GM12878 (cell line): ENCODE results near the gene AKAP7. TPM values are rescaled to one million over a fixed set of nuclear protein-coding genes. Genes with fewer than 3 reads are reported as not detected.

Experiments
- ATAC-seq: fragments of 200-7000 bp; cut with Tn5 transposase; 3 replicates; pipeline ENCODE4 v1.9.1; 2020; ENCODE audit warnings: mild to moderate bottlenecking, moderate library complexity
- BruUV-seq: library from RNA; stranded (reverse); fragments of 400-500 nt; replicated peaks from 2 replicates; lab custom pipeline; 2021; lab: Mats Ljungman, UMichigan
- CTCF ChIA-PET: fragments of 300-600 bp; sonication (Branson Sonifier 250); formaldehyde crosslinking; extraction: SDS; loops from one replicate; lab custom pipeline; 2021; ENCODE audit warnings: inconsistent platforms; lab: Yijun Ruan, JAX
- POLR2A ChIA-PET: fragments of 350-600 bp; formaldehyde crosslinking; extraction: SDS; loops from one replicate; lab custom pipeline; 2021; ENCODE audit warnings: inconsistent platforms; lab: Charles Lee
- RAD21 ChIA-PET: fragments of 300-600 bp; sonication (Branson Sonifier 250); formaldehyde crosslinking; loops from one replicate; lab custom pipeline; 2023; ENCODE audit warnings: antibody characterized with exemption; ENCODE audit not compliant: unreplicated experiment; lab: Charles Lee
- SMC1A ChIA-PET: fragments of 300-600 bp; sonication (Branson Sonifier 250); formaldehyde crosslinking; loops from one replicate; lab custom pipeline; 2023; ENCODE audit not compliant: unreplicated experiment, uncharacterized antibody; lab: Charles Lee
- DNase-seq: peaks from one replicate; pipeline ENCODE4 v3.0.0-alpha.2; 2011; ENCODE audit warnings: low read depth, low spot score
- FAIRE-seq: peaks from 3 replicates; lab custom pipeline; 2011; peaks lifted over from hg19 to GRCh38; lab: Jason Lieb, UNC
- H2AFZ ChIP-seq: 2 replicates; pipeline ENCODE4 v1.6.0; 2011; ENCODE audit warnings: low read depth, low read length, control low read depth; ENCODE audit not compliant: control insufficient read depth
- H3K27ac ChIP-seq: 2 replicates; pipeline ENCODE4 v1.5.1; 2011; ENCODE audit warnings: control low read depth; ENCODE audit not compliant: control insufficient read depth, insufficient read depth
- H3K27me3 ChIP-seq, 2 experiments: replicated peaks in 1 of 2; 2 replicates each; pipeline versions ENCODE4 v1.6.0 to v1.6.1; 2011; ENCODE audit warnings: low read length in 1 of 2; ENCODE audit not compliant: control insufficient read depth in 2 of 2, insufficient read depth in 2 of 2
- H3K36me3 ChIP-seq, 2 experiments: 2 replicates each; pipeline ENCODE4 v1.5.1; 2011; ENCODE audit warnings: low read length in 1 of 2; ENCODE audit not compliant: control insufficient read depth in 2 of 2, insufficient read depth in 2 of 2
- H3K4me1 ChIP-seq: 2 replicates; pipeline ENCODE4 v1.6.1; 2011; ENCODE audit warnings: mild to moderate bottlenecking, low read length, moderate library complexity, mixed read lengths; ENCODE audit not compliant: control insufficient read depth, insufficient read depth
- H3K4me2 ChIP-seq: 2 replicates; pipeline ENCODE4 v1.6.0; 2011; ENCODE audit warnings: control low read depth; ENCODE audit not compliant: control insufficient read depth, insufficient read depth
- H3K4me3 ChIP-seq: fragments of 200-600 bp; sonication (generic); 2 replicates; pipeline ENCODE4 v1.5.1; 2016
- H3K79me2 ChIP-seq: 2 replicates; pipeline ENCODE4 v1.6.0; 2011; ENCODE audit warnings: low read length; ENCODE audit not compliant: control insufficient read depth, insufficient read depth
- H3K9ac ChIP-seq: 2 replicates; pipeline ENCODE4 v1.8.0; 2011; ENCODE audit warnings: low read length, control low read depth, mixed read lengths; ENCODE audit not compliant: control insufficient read depth, insufficient read depth
- H3K9me3 ChIP-seq: replicated peaks from 3 replicates; pipeline ENCODE4 v1.5.1; 2011; ENCODE audit warnings: mild to moderate bottlenecking, low read length; ENCODE audit not compliant: control insufficient read depth, insufficient read depth
- H4K20me1 ChIP-seq: 2 replicates; pipeline ENCODE4 v1.6.0; 2011; ENCODE audit not compliant: control insufficient read depth, insufficient read depth
- GATAD2B ChIP-seq: fragments of 450-650 bp; conservative IDR thresholded peaks from 2 replicates; pipeline ENCODE4 v1.6.1; 2017; ENCODE audit warnings: low read depth, mild to moderate bottlenecking, moderate library complexity
- HDAC2 ChIP-seq: fragments of 200-600 bp; sonication (generic); IDR thresholded peaks from 2 replicates; pipeline ENCODE4 v1.6.1; 2017
- HSF1 ChIP-seq: fragments of 150-350 bp; IDR thresholded peaks from 2 replicates; pipeline ENCODE4 v1.6.1; 2014; ENCODE audit warnings: mild to moderate bottlenecking, low read depth, low read length
- IKZF2 ChIP-seq, 2 experiments: fragments of 450-650 bp; IDR thresholded peaks; 2 replicates each; pipeline ENCODE4 v1.6.1; 2017; ENCODE audit warnings: mild to moderate bottlenecking in 2 of 2, moderate library complexity in 2 of 2
- MAX ChIP-seq: IDR thresholded peaks from 2 replicates; pipeline ENCODE4 v1.6.1; 2012; ENCODE audit warnings: low read depth, low read length, improper control_type of control experiment
- MEF2A ChIP-seq: IDR thresholded peaks from 2 replicates; pipeline ENCODE4 v1.6.1; 2011; ENCODE audit warnings: low read depth, mild to moderate bottlenecking, low read length, moderate library complexity; ENCODE audit not compliant: insufficient read depth
- MEF2B ChIP-seq: fragments of 450-650 bp; IDR thresholded peaks from 2 replicates; pipeline ENCODE4 v1.6.1; 2018; ENCODE audit warnings: mild to moderate bottlenecking, moderate library complexity; ENCODE audit not compliant: partially characterized antibody, poor library complexity, severe bottlenecking
- MYC ChIP-seq: IDR thresholded peaks from 2 replicates; pipeline ENCODE4 v1.6.1; 2011; ENCODE audit warnings: mild to moderate bottlenecking, low read length, moderate library complexity, inconsistent platforms; ENCODE audit not compliant: insufficient read depth, insufficient replicate concordance, insufficient read length, severe bottlenecking
- NBN ChIP-seq: fragments of 450-650 bp; IDR thresholded peaks from 2 replicates; pipeline ENCODE4 v1.6.1; 2016
- NR2C2 ChIP-seq: IDR thresholded peaks from 2 replicates; pipeline ENCODE4 v1.6.1; 2011; ENCODE audit warnings: borderline replicate concordance, low read depth; ENCODE audit not compliant: control insufficient read depth, insufficient read length
- RFX5 ChIP-seq: IDR thresholded peaks from 2 replicates; pipeline ENCODE4 v1.6.1; 2011; ENCODE audit warnings: low read depth, low read length, improper control_type of control experiment
- SMAD5 ChIP-seq: IDR thresholded peaks from 2 replicates; pipeline ENCODE4 v1.6.1; 2016; ENCODE audit warnings: antibody characterized with exemption, low read depth
- TCF7 ChIP-seq: IDR thresholded peaks from 2 replicates; pipeline ENCODE4 v1.6.1; 2014; ENCODE audit warnings: antibody characterized with exemption, borderline replicate concordance
- ZNF207 ChIP-seq: fragments of 450-650 bp; IDR thresholded peaks from 2 replicates; pipeline ENCODE4 v1.6.1; 2014; ENCODE audit warnings: antibody characterized with exemption, mild to moderate bottlenecking, borderline replicate concordance
- ZNF622 ChIP-seq: fragments of 450-650 bp; IDR thresholded peaks from 2 replicates; pipeline ENCODE4 v1.6.1; 2017; ENCODE audit warnings: mild to moderate bottlenecking, inconsistent platforms
- WGBS: methylation state at CpG from one replicate; pipeline ENCODE4 v1.1.6; 2016; ENCODE audit warnings: low lambda C conversion rate; ENCODE audit not compliant: insufficient replicate concordance, insufficient coverage; ENCODE audit errors: missing lambda C conversion rate; 5-methylcytosine and 5-hydroxymethylcytosine counted together
- in situ Hi-C: fragments of 300-500 bp; cut with MboI; formaldehyde crosslinking; loops from 9 replicates; pipeline ENCODE4 v1.14.3; 2018; ENCODE audit warnings: mixed read lengths
- intact Hi-C: fragments of 100-400 bp; cut with micrococcal nuclease; formaldehyde crosslinking; loops from one replicate; pipeline ENCODE4 v1.14.2; 2022; ENCODE audit not compliant: unreplicated experiment
- polyA plus RNA-seq, 11 experiments: library from polyadenylated mRNA; depleted of rRNA in 4 of 11; unstranded in 6 of 11; stranded (reverse) in 5 of 11; fragments of >200 nt; fragmentation: Nextera tagmentation in 4 of 11; fragmentation: Illumina TruSeq in 1 of 11; extraction: Ambion mirVana in 4 of 11; extraction: Trizol in 1 of 11; gene quantifications; 1 replicate in 1 of 11; 2 replicates in 10 of 11; pipeline versions ENCODE4 v1.2.1 to v1.2.3, GENCODE V29; 2011 to 2016; ENCODE audit warnings: inconsistent platforms in 2 of 11, missing spikeins in 2 of 11, low read depth in 1 of 11
- total RNA-seq, 4 experiments: library from RNA; depleted of rRNA in 3 of 4; stranded (reverse); fragments of >200 nt in 3 of 4; fragmentation: Illumina TruSeq in 1 of 4; extraction: Trizol in 1 of 4; gene quantifications; 2 replicates each; pipeline versions ENCODE4 v1.2.1 to v1.2.3, GENCODE V29; 2013 to 2021

Gene AKAP7
- total and polyA plus RNA-seq, 10 of the 15 experiments (the other 5 are each of a cell fraction or from before 2014, with no cell fraction given) = 0.06 to 0.58 (median 0.28) TPM; not detected in 1

GRCh38 chr6:131288214-131288613 lies 152.9 kb downstream of the AKAP7 start:
- ChIA-PET CTCF (no interaction called here), RAD21 (interaction anchor here (0.5 kb wide), 1 partner anchor 246 kb away, joined by 3 read pairs; no protein-coding TSS in a partner anchor), SMC1A (no interaction called here), POLR2A (no interaction called here)
- Histone ChIP-seq H3K4me1 (no peaks in the 10 kb centered on the region), H3K27me3 (peaks cover 0 to 2% of the 10 kb centered on the region in 2 experiments; a peak in 1 of 4 replicates), H3K36me3 (no peaks in the 10 kb centered on the region), H2AFZ (no peak overlapping the region), H3K4me2 (no peak overlapping the region), H4K20me1 (no peaks in the 10 kb centered on the region), H3K27ac (no peak overlapping the region), H3K79me2 (no peaks in the 10 kb centered on the region), H3K9me3 (no peaks in the 10 kb centered on the region), H3K9ac (no peak overlapping the region), H3K4me3 (no peak overlapping the region)
- no peak for ATAC-seq
- 39% methylated on average over 2 of the region's 2 CpGs for WGBS
- in situ Hi-C loops = no loop called here
- no peak for TF ChIP-seq ZNF622
- TF ChIP-seq RFX5 = no peak
- no peak for TF ChIP-seq ZNF207
- no peak for TF ChIP-seq NBN
- TF ChIP-seq HDAC2 = no peak
- no peak for TF ChIP-seq GATAD2B
- TF ChIP-seq MEF2B = no peak
- TF ChIP-seq TCF7 = no peak
- intact Hi-C loops = no loop called here
- no peak for FAIRE-seq
- BruUV-seq = no TSS peak
- no peak for DNase-seq

GRCh38 chr6:131290955-131291354 lies 155.7 kb downstream of the AKAP7 start:
- ChIA-PET SMC1A (no interaction called here), POLR2A (no interaction called here), CTCF (no interaction called here), RAD21 (interaction anchor here (0.7 kb wide), 1 partner anchor 66 kb away, joined by 3 read pairs; no protein-coding TSS in a partner anchor)
- no peaks in the 10 kb centered on the region for H3K4me1 ChIP-seq
- H3K36me3 ChIP-seq = no peaks in the 10 kb centered on the region
- H3K27me3 ChIP-seq = no peaks in the 10 kb centered on the region; a peak in 1 of 4 replicates
- no TSS peak for BruUV-seq
- H3K9ac ChIP-seq = no peak overlapping the region
- ATAC-seq = no peak
- no peaks in the 10 kb centered on the region for H4K20me1 ChIP-seq
- no peak overlapping the region for H3K4me2 ChIP-seq
- FAIRE-seq = no peak
- DNase-seq = no peak
- in situ Hi-C loops = no loop called here
- no peak overlapping the region for H3K4me3 ChIP-seq
- intact Hi-C loops = no loop called here
- WGBS = 51% methylated on average over 3 of the region's 4 CpGs
- H2AFZ ChIP-seq = no peak overlapping the region
- H3K9me3 ChIP-seq = no peaks in the 10 kb centered on the region
- no peaks in the 10 kb centered on the region for H3K79me2 ChIP-seq
- H3K27ac ChIP-seq = no peak overlapping the region
- TF ChIP-seq MAX = no peak
- no peak for TF ChIP-seq MEF2A
- no peak for TF ChIP-seq IKZF2 (IDR thresholded peaks at IDR 0.05)
- no peak for TF ChIP-seq NR2C2
- TF ChIP-seq SMAD5 = no peak
- no peak for TF ChIP-seq HSF1
- no peak for TF ChIP-seq MYC
